ENCODE data around the gene CCNE1. TPM values are rescaled to one million over a fixed set of nuclear protein-coding genes. Genes with fewer than 3 reads are reported as not detected.
A peak's percentile ranks its signal among the peaks of the same experiment; 100 is the strongest.

The CCNE1 gene
- total and polyA plus RNA-seq, 2 donors, result 3.4 to 8.2 TPM

GRCh38 chr19:29858000-29858596 is 46.3 kb downstream of the CCNE1 start:
- Histone ChIP-seq H3K27me3 (ENCODE audit: control insufficient read depth in 2 of 2, insufficient read depth in 1 of 2, low read length in 1 of 2) (peaks cover 0 to 2% of the 10 kb centered on the region in 2 donors), H3K27ac (ENCODE audit: low read depth in 1 of 2, low read length in 1 of 2) (no peak overlapping the region), H3K4me3 (ENCODE audit: low read length in 2 of 2) (no peak overlapping the region), H3K36me3 (ENCODE audit: control insufficient read depth in 2 of 2, insufficient read depth in 2 of 2, low read length in 1 of 2) (no peaks in the 10 kb centered on the region), H3K9me3 (ENCODE audit: control insufficient read depth in 2 of 2, insufficient read depth in 1 of 2, low read length in 1 of 2) (no peaks in the 10 kb centered on the region), H3K4me1 (ENCODE audit: control insufficient read depth in 2 of 2, insufficient read depth in 2 of 2, low read length in 2 of 2) (no peaks in the 10 kb centered on the region)
- DNase-seq (ENCODE audit: low read depth in 6 of 9, low spot score in 9 of 9), result peak in 1 of 9 donors; percentile 43
- 29% methylated on average over 9 of the region's 9 CpGs for WGBS

DNA sequence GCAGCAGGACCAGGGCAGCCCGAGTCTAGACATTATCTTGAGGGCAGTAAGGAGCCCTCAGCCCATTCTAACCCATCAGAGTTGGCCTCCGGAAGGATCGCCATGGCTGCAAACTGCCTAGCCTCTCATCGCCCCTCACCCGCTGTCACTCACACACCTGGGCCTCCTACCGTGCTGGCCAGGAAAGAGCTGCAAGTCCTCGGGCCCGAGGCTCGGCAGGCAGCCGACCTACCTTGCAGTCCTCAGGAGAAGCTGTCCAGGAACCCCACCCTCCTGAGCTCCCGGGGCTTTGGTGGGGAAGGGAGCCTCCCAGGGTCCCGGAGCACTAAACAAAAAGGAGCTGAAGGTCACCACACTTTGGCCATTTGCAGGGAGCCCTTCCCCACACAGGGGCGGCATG is 46.8 kb downstream of the CCNE1 start:
- H3K27me3 ChIP-seq (ENCODE audit: control insufficient read depth in 2 of 2, insufficient read depth in 1 of 2, low read length in 1 of 2), result peaks cover 0 to 5% of the 10 kb centered on the region in 2 donors
- no peak for DNase-seq (ENCODE audit: low read depth in 6 of 9, low spot score in 9 of 9)

GRCh38 chr19:29860492-29860891 is 48.7 kb downstream of the CCNE1 start:
- WGBS, result 79% methylated on average over 3 of the region's 3 CpGs
- Histone ChIP-seq H3K27me3 (ENCODE audit: control insufficient read depth in 2 of 2, insufficient read depth in 1 of 2, low read length in 1 of 2) (peaks cover 0 to 9% of the 10 kb centered on the region in 2 donors), H3K4me1 (ENCODE audit: control insufficient read depth in 2 of 2, insufficient read depth in 2 of 2, low read length in 2 of 2) (no peaks in the 10 kb centered on the region), H3K27ac (ENCODE audit: low read depth in 1 of 2, low read length in 1 of 2) (no peak overlapping the region), H3K4me3 (ENCODE audit: low read length in 2 of 2) (no peak overlapping the region), H3K36me3 (ENCODE audit: control insufficient read depth in 2 of 2, insufficient read depth in 2 of 2, low read length in 1 of 2) (no peaks in the 10 kb centered on the region), H3K9me3 (ENCODE audit: control insufficient read depth in 2 of 2, insufficient read depth in 1 of 2, low read length in 1 of 2) (no peaks in the 10 kb centered on the region)
- DNase-seq (ENCODE audit: low read depth in 6 of 9, low spot score in 9 of 9), result no peak

More for the DNA sequence above, 46.8 kb downstream of the CCNE1 start:
- Histone ChIP-seq H3K4me3 (ENCODE audit: low read length in 2 of 2) (no peak overlapping the region), H3K27ac (ENCODE audit: low read depth in 1 of 2, low read length in 1 of 2) (no peak overlapping the region), H3K9me3 (ENCODE audit: control insufficient read depth in 2 of 2, insufficient read depth in 1 of 2, low read length in 1 of 2) (no peaks in the 10 kb centered on the region), H3K36me3 (ENCODE audit: control insufficient read depth in 2 of 2, insufficient read depth in 2 of 2, low read length in 1 of 2) (no peaks in the 10 kb centered on the region), H3K4me1 (ENCODE audit: control insufficient read depth in 2 of 2, insufficient read depth in 2 of 2, low read length in 2 of 2) (no peaks in the 10 kb centered on the region)
- WGBS, result 63% methylated on average over 13 of the region's 13 CpGs

GRCh38 chr19:29861574-29861973 is 49.8 kb downstream of the CCNE1 start:
- Histone ChIP-seq H3K27ac (ENCODE audit: low read depth in 1 of 2, low read length in 1 of 2) (no peak overlapping the region), H3K4me1 (ENCODE audit: control insufficient read depth in 2 of 2, insufficient read depth in 2 of 2, low read length in 2 of 2) (no peaks in the 10 kb centered on the region), H3K9me3 (ENCODE audit: control insufficient read depth in 2 of 2, insufficient read depth in 1 of 2, low read length in 1 of 2) (no peaks in the 10 kb centered on the region), H3K36me3 (ENCODE audit: control insufficient read depth in 2 of 2, insufficient read depth in 2 of 2, low read length in 1 of 2) (no peaks in the 10 kb centered on the region), H3K27me3 (ENCODE audit: control insufficient read depth in 2 of 2, insufficient read depth in 1 of 2, low read length in 1 of 2) (peaks cover 0 to 11% of the 10 kb centered on the region in 2 donors), H3K4me3 (ENCODE audit: low read length in 2 of 2) (no peak overlapping the region)
- DNase-seq (ENCODE audit: low read depth in 6 of 9, low spot score in 9 of 9), result no peak
- 95% methylated on average over 7 of the region's 7 CpGs for WGBS

- H3K27ac ChIP-seq (ENCODE audit: low read depth in 1 of 2, low read length in 1 of 2), result no peak overlapping the region
- H3K36me3 ChIP-seq (ENCODE audit: control insufficient read depth in 2 of 2, insufficient read depth in 2 of 2, low read length in 1 of 2), result no peaks in the 10 kb centered on the region
- 78% methylated on average over 5 of the region's 5 CpGs for WGBS
- no peak for DNase-seq (ENCODE audit: low read depth in 6 of 9, low spot score in 9 of 9)
- H3K4me1 ChIP-seq (ENCODE audit: control insufficient read depth in 2 of 2, insufficient read depth in 2 of 2, low read length in 2 of 2), result no peaks in the 10 kb centered on the region
- no peaks in the 10 kb centered on the region for H3K9me3 ChIP-seq (ENCODE audit: control insufficient read depth in 2 of 2, insufficient read depth in 1 of 2, low read length in 1 of 2)
- no peak overlapping the region for H3K4me3 ChIP-seq (ENCODE audit: low read length in 2 of 2)
- H3K27me3 ChIP-seq (ENCODE audit: control insufficient read depth in 2 of 2, insufficient read depth in 1 of 2, low read length in 1 of 2), result peaks cover 0 to 10% of the 10 kb centered on the region in 2 donors
Observed at GRCh38 chr19:29866011-29866410, 54.2 kb downstream of the CCNE1 start.

DNA sequence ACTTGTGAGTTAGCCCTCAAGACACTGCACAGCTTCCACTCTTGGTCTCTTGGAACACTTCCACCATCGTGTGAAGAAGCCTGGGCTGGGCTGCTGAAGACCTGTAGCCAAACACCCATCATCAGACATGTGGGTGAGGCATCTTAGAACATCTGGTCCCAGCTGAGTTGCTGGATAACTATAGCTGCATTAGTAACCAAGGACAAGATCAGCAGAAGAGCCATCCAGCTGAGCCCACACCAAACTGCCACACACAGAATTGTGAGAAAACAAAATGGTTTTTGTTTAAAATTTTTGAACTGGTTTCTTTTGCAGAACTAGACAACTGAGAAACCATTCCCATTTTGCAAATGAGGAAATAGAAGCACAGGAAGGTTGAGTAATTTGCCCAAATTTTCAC is 56.2 kb downstream of the CCNE1 start:
- no peak for DNase-seq (ENCODE audit: low read depth in 6 of 9, low spot score in 9 of 9)
- peaks cover 15 to 30% of the 10 kb centered on the region in 2 donors for H3K27me3 ChIP-seq (ENCODE audit: control insufficient read depth in 2 of 2, insufficient read depth in 1 of 2, low read length in 1 of 2)
- WGBS, result 93% methylated on average over 1 of the region's 1 CpG

DNA sequence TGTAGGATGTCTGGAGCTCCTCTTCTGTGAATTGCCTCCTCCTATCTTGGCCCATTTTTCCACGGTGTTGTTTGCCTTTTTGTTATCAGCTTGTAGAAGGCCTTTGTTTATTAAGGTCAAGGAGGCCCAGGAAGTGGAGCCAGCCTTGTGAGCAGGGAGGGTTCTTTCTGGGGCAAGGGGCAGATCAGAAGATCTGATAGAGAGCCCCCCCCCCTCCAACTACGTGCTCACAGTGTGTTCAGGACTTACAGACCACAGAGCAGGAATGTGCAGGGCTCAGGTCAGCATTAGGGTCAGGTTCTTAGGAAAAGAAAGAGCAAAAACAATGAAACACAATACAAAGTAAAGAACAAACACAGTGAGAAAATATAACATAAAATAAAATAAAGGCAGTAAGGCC is 59.4 kb downstream of the CCNE1 start:
- no peaks in the 10 kb centered on the region for H3K36me3 ChIP-seq (ENCODE audit: control insufficient read depth in 2 of 2, insufficient read depth in 2 of 2, low read length in 1 of 2)
- H3K4me1 ChIP-seq (ENCODE audit: control insufficient read depth in 2 of 2, insufficient read depth in 2 of 2, low read length in 2 of 2), result no peaks in the 10 kb centered on the region
- DNase-seq (ENCODE audit: low read depth in 6 of 9, low spot score in 9 of 9), result no peak
- no peak overlapping the region for H3K4me3 ChIP-seq (ENCODE audit: low read length in 2 of 2)
- H3K9me3 ChIP-seq (ENCODE audit: control insufficient read depth in 2 of 2, insufficient read depth in 1 of 2, low read length in 1 of 2), result no peaks in the 10 kb centered on the region
- H3K27me3 ChIP-seq (ENCODE audit: control insufficient read depth in 2 of 2, insufficient read depth in 1 of 2, low read length in 1 of 2), result peaks cover 23 to 36% of the 10 kb centered on the region in 2 donors
- no peak overlapping the region for H3K27ac ChIP-seq (ENCODE audit: low read depth in 1 of 2, low read length in 1 of 2)
- 61% methylated on average over 2 of the region's 2 CpGs for WGBS

More for the DNA sequence above, 56.2 kb downstream of the CCNE1 start:
- no peaks in the 10 kb centered on the region for H3K9me3 ChIP-seq (ENCODE audit: control insufficient read depth in 2 of 2, insufficient read depth in 1 of 2, low read length in 1 of 2)
- H3K36me3 ChIP-seq (ENCODE audit: control insufficient read depth in 2 of 2, insufficient read depth in 2 of 2, low read length in 1 of 2), result no peaks in the 10 kb centered on the region
- no peak overlapping the region for H3K4me3 ChIP-seq (ENCODE audit: low read length in 2 of 2)
- H3K27ac ChIP-seq (ENCODE audit: low read depth in 1 of 2, low read length in 1 of 2), result no peak overlapping the region
- no peaks in the 10 kb centered on the region for H3K4me1 ChIP-seq (ENCODE audit: control insufficient read depth in 2 of 2, insufficient read depth in 2 of 2, low read length in 2 of 2)

- H3K4me1 ChIP-seq (ENCODE audit: control insufficient read depth in 2 of 2, insufficient read depth in 2 of 2, low read length in 2 of 2), result no peaks in the 10 kb centered on the region
- DNase-seq (ENCODE audit: low read depth in 6 of 9, low spot score in 9 of 9), result no peak
- 18% methylated on average over 33 of the region's 33 CpGs for WGBS
- no peak overlapping the region for H3K4me3 ChIP-seq (ENCODE audit: low read length in 2 of 2)
- no peaks in the 10 kb centered on the region for H3K36me3 ChIP-seq (ENCODE audit: control insufficient read depth in 2 of 2, insufficient read depth in 2 of 2, low read length in 1 of 2)
- peaks cover 23 to 36% of the 10 kb centered on the region in 2 donors for H3K27me3 ChIP-seq (ENCODE audit: control insufficient read depth in 2 of 2, insufficient read depth in 1 of 2, low read length in 1 of 2)
- H3K27ac ChIP-seq (ENCODE audit: low read depth in 1 of 2, low read length in 1 of 2), result no peak overlapping the region
- no peaks in the 10 kb centered on the region for H3K9me3 ChIP-seq (ENCODE audit: control insufficient read depth in 2 of 2, insufficient read depth in 1 of 2, low read length in 1 of 2)
Observed at GRCh38 chr19:29872224-29872731, 60.5 kb downstream of the CCNE1 start.

GRCh38 chr19:29873024-29873800 is 61.4 kb downstream of the CCNE1 start:
- H3K27ac ChIP-seq (ENCODE audit: low read depth in 1 of 2, low read length in 1 of 2), result no peak overlapping the region
- no peaks in the 10 kb centered on the region for H3K36me3 ChIP-seq (ENCODE audit: control insufficient read depth in 2 of 2, insufficient read depth in 2 of 2, low read length in 1 of 2)
- H3K4me3 ChIP-seq (ENCODE audit: low read length in 2 of 2), result peak overlapping the region in 1 of 2 donors; percentile 43
- DNase-seq (ENCODE audit: low read depth in 6 of 9, low spot score in 9 of 9), result peak in 5 of 9 donors; percentile 15 to 57 (median 49)
- peaks cover 23 to 36% of the 10 kb centered on the region in 2 donors for H3K27me3 ChIP-seq (ENCODE audit: control insufficient read depth in 2 of 2, insufficient read depth in 1 of 2, low read length in 1 of 2)
- H3K9me3 ChIP-seq (ENCODE audit: control insufficient read depth in 2 of 2, insufficient read depth in 1 of 2, low read length in 1 of 2), result no peaks in the 10 kb centered on the region
- 2% methylated on average over 76 of the region's 77 CpGs for WGBS
- H3K4me1 ChIP-seq (ENCODE audit: control insufficient read depth in 2 of 2, insufficient read depth in 2 of 2, low read length in 2 of 2), result no peaks in the 10 kb centered on the region
